HCT116 (cell line): ENCODE results near the gene MYO5C. TPM values are rescaled to one million over a fixed set of nuclear protein-coding genes. Genes with fewer than 3 reads are reported as not detected.

Experiments
- ATAC-seq: fragments of 200-7000 bp; cut with Tn5 transposase; 2 replicates; pipeline ENCODE4 v1.9.1; 2020; ENCODE audit warnings: mild to moderate bottlenecking, moderate library complexity
- BruUV-seq: library from RNA; stranded (reverse); fragments of 400-500 nt; replicated peaks from 2 replicates; lab custom pipeline; 2021; lab: Mats Ljungman, UMichigan
- CTCF ChIA-PET: fragments of 300-600 bp; sonication (Branson Sonifier 250); formaldehyde crosslinking; loops from one replicate; lab custom pipeline; 2021; ENCODE audit warnings: antibody characterized with exemption; lab: Charles Lee
- POLR2A ChIA-PET: fragments of 300-600, 350-600 bp; sonication (Branson Sonifier 250); formaldehyde crosslinking; loops from one replicate; lab custom pipeline; 2021; ENCODE audit warnings: antibody characterized with exemption; lab: Charles Lee
- RAD21 ChIA-PET, 2 experiments: fragments of 300-600 bp; sonication (Branson Sonifier 250); formaldehyde crosslinking; loops; one replicate each; lab custom pipeline; 2023; ENCODE audit warnings: low total read pairs in 2 of 2; ENCODE audit not compliant: uncharacterized antibody in 2 of 2, unreplicated experiment in 2 of 2, low non-redundant PET in 1 of 2; lab: Charles Lee
- DNase-seq: peaks from one replicate; pipeline ENCODE4 v3.0.0-alpha.2; 2010; ENCODE audit warnings: low read depth, low spot score
- H2AFZ ChIP-seq: fragments of 200-600 bp; shearing (Covaris generic), sonication (generic); 2 replicates; pipeline ENCODE4 v1.6.1; 2017; ENCODE audit warnings: low read depth, mixed run types, mixed read lengths, antibody characterized with exemption, low read length; ENCODE audit not compliant: poor library complexity, severe bottlenecking
- H3K27ac ChIP-seq: 2 replicates; pipeline ENCODE4 v1.5.1; 2012; ENCODE audit warnings: low read depth, low read length
- H3K27me3 ChIP-seq: fragments of 200-600 bp; sonication (generic); 2 replicates; pipeline ENCODE4 v1.6.1; 2016; ENCODE audit warnings: mixed run types, low read length, mixed read lengths; ENCODE audit not compliant: insufficient read depth
- H3K36me3 ChIP-seq, 2 experiments: fragments of 200-500 bp in 1 of 2; fragments of 200-600 bp in 1 of 2; sonication (Bioruptor generic) in 1 of 2; sonication (generic) in 1 of 2; 2 replicates each; pipeline versions ENCODE4 v1.5.1 to v1.6.1; 2014 to 2016; ENCODE audit warnings: low read length in 2 of 2, inconsistent platforms in 1 of 2, mixed read lengths in 1 of 2, mixed run types in 1 of 2; ENCODE audit not compliant: insufficient read depth in 2 of 2, control insufficient read depth in 1 of 2
- H3K4me1 ChIP-seq, 2 experiments: fragments of 200-600 bp in 1 of 2; sonication (generic) in 1 of 2; 2 replicates each; pipeline versions ENCODE4 v1.5.1 to v1.6.1; 2012 to 2017; ENCODE audit warnings: low read length in 2 of 2, inconsistent platforms in 1 of 2, mild to moderate bottlenecking in 1 of 2, mixed read lengths in 1 of 2, mixed run types in 1 of 2, moderate library complexity in 1 of 2; ENCODE audit not compliant: insufficient read depth in 2 of 2, control insufficient read depth in 1 of 2
- H3K4me2 ChIP-seq: fragments of 200-600 bp; sonication (generic); 2 replicates; pipeline ENCODE4 v1.6.1; 2017; ENCODE audit warnings: mixed run types, low read length, mixed read lengths
- H3K4me3 ChIP-seq, 2 experiments: fragments of 200-600 bp in 1 of 2; sonication (generic) in 1 of 2; replicated peaks in 1 of 2; 2 replicates each; pipeline ENCODE4 v1.5.1; 2011 to 2016; ENCODE audit warnings: low read length in 2 of 2, control low read depth in 1 of 2, low read depth in 1 of 2, mild to moderate bottlenecking in 1 of 2, mixed read lengths in 1 of 2, mixed run types in 1 of 2
- H3K79me2 ChIP-seq: fragments of 200-600 bp; sonication (generic); 2 replicates; pipeline ENCODE4 v1.6.1; 2017; ENCODE audit warnings: mild to moderate bottlenecking, mixed run types, low read length, moderate library complexity, mixed read lengths; ENCODE audit not compliant: insufficient read depth
- H3K9ac ChIP-seq: fragments of 200-600 bp; sonication (generic); 2 replicates; pipeline ENCODE4 v1.6.1; 2016; ENCODE audit warnings: low read length, mixed read lengths
- H3K9me2 ChIP-seq: fragments of 200-600 bp; sonication (generic), shearing (Covaris generic); 2 replicates; pipeline ENCODE4 v1.6.1; 2017; ENCODE audit warnings: mixed run types, mild to moderate bottlenecking, moderate library complexity; ENCODE audit not compliant: insufficient read depth
- H3K9me3 ChIP-seq, 2 experiments: fragments of 200-500 bp in 1 of 2; fragments of 200-600 bp in 1 of 2; sonication (Bioruptor generic) in 1 of 2; sonication (generic) in 1 of 2; 2 replicates each; pipeline ENCODE4 v1.6.1; 2014 to 2017; ENCODE audit warnings: low read length in 2 of 2, mixed read lengths in 2 of 2, inconsistent platforms in 1 of 2, low read depth in 1 of 2, mild to moderate bottlenecking in 1 of 2, mixed run types in 1 of 2, moderate library complexity in 1 of 2; ENCODE audit not compliant: control insufficient read depth in 1 of 2, insufficient read depth in 1 of 2
- H4K20me1 ChIP-seq: fragments of 200-600 bp; sonication (generic), shearing (Covaris generic); 2 replicates; pipeline ENCODE4 v1.6.1; 2017; ENCODE audit warnings: mixed run types, mild to moderate bottlenecking, moderate library complexity; ENCODE audit not compliant: insufficient read depth
- CBX3 ChIP-seq: IDR thresholded peaks from 2 replicates; pipeline ENCODE4 v1.6.1; 2012; ENCODE audit warnings: low read depth
- CEBPB ChIP-seq: IDR thresholded peaks from 2 replicates; pipeline ENCODE4 v1.6.1; 2012; ENCODE audit warnings: low read depth
- ELF1 ChIP-seq: IDR thresholded peaks from 2 replicates; pipeline ENCODE4 v1.6.1; 2012; ENCODE audit warnings: low read depth, borderline replicate concordance
- EZH2 ChIP-seq: fragments of 200-600 bp; sonication (generic); IDR thresholded peaks from 2 replicates; pipeline ENCODE4 v1.6.1; 2017; ENCODE audit warnings: antibody characterized with exemption, mixed run types
- EZH2phosphoT487 ChIP-seq: fragments of 200-600 bp; IDR thresholded peaks from 2 replicates; pipeline ENCODE4 v1.6.1; 2018; ENCODE audit warnings: antibody characterized with exemption, borderline replicate concordance
- JUND ChIP-seq: IDR thresholded peaks from 2 replicates; pipeline ENCODE4 v1.6.1; 2012
- TCF7L2 ChIP-seq: IDR thresholded peaks from 2 replicates; pipeline ENCODE4 v1.7.0; 2011; ENCODE audit warnings: borderline replicate concordance, inconsistent platforms; ENCODE audit not compliant: insufficient read depth, insufficient read length; ENCODE audit errors: extremely low read depth
- intact Hi-C: fragments of 100-400 bp; cut with micrococcal nuclease; formaldehyde crosslinking; loops from 2 replicates; pipeline ENCODE4 v1.10.0; 2022
- total RNA-seq: library from RNA; stranded (reverse); gene quantifications from one replicate; pipeline ENCODE4 v1.2.1, GENCODE V29; 2021; ENCODE audit not compliant: unreplicated experiment
- TF ChIP-seq, protein P1 (sequence below): IDR thresholded peaks from 2 replicates; pipeline ENCODE4 v1.6.1; 2012; ENCODE audit warnings: low read depth

Gene MYO5C
- total RNA-seq, 1 experiment from 2014 or later, result 34.0 TPM

DNA sequence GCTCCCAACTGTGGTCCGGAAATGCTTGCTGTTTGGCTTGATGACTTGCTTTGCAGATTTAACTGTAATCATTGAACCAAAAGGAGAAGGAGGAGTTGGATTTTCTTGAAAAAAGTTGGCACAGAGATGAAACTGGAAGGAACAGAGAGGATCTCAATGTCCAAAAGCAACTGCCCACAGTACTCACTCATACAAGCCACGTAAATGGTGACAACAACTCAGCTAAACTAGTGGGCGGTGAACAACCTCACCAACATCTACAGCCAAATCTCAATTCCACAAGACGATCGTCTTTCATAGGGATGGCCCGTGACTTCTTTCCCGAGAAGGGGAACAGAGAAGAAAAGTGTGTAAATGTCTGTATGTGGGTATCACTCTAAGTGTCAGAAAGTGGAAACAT is 48.1 kb downstream of the MYO5C start:
- Histone ChIP-seq H3K4me3 (no peak overlapping the region), H3K27me3 (no peaks in the 10 kb centered on the region), H3K9me3 (no peaks in the 10 kb centered on the region), H4K20me1 (no peaks in the 10 kb centered on the region), H3K36me3 (peaks cover 21 to 40% of the 10 kb centered on the region in 2 experiments), H2AFZ (no peak overlapping the region), H3K79me2 (no peaks in the 10 kb centered on the region), H3K9me2 (no peaks in the 10 kb centered on the region), H3K27ac (no peak overlapping the region), H3K4me2 (no peak overlapping the region), H3K4me1 (peaks cover 3 to 20% of the 10 kb centered on the region in 2 experiments; a peak in 3 of 4 replicates), H3K9ac (no peak overlapping the region)
- POLR2A ChIA-PET, result no interaction called here
- DNase-seq (no peak), ATAC-seq (no peak)
- TF ChIP-seq TCF7L2 (no peak), ELF1 (no peak), CEBPB (no peak)
- RAD21 ChIA-PET, result no interaction called here
- CTCF ChIA-PET, result interaction anchor here (1.7 kb wide), 1 partner anchor 20 kb away, joined by 6 read pairs; no protein-coding TSS in a partner anchor
- BruUV-seq, result TSS peak; percentile 15
- intact Hi-C loops, result no loop called here

DNA sequence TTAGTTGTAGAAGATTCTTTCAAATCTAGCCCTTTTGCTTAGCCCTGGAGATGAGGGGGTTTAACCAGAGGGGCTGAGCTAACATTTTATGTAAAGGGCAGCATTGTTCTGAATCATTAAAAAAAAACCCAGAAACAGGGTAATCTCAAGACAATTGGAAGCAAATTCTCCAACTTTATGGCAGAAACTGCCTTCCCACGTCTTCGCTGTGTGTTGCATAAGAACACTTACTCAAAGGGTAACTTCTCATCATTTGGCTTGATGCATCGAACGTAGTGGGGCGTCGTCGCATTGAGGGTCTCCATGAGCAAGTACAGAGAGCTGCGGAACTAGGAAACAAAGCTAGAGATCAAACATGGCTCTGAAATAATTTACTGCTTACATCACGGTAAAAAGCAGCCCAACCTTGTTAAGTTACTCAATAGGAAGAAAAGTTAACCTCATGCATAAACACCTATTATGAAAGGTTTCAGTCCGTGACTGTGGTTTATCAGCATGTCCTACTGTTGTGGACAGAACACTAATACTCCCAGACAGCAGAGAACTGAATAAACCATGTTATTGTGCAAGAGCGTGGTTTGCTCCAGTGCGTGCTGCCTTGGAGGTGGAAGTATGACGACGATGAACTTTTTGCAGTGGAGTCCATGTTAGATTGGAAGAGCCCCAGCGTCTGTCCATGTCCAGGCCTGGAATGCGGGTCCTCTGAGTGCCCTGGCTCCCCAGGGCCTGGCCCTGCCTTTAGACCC is 48.7 kb downstream of the MYO5C start:
- intact Hi-C loops, result no loop called here
- ChIA-PET CTCF (interaction anchor here (1.7 kb wide), 1 partner anchor 20 kb away, joined by 6 read pairs; no protein-coding TSS in a partner anchor), RAD21 (no interaction called here), POLR2A (no interaction called here)
- Histone ChIP-seq H3K4me2 (no peak overlapping the region), H3K4me3 (no peak overlapping the region), H3K27ac (no peak overlapping the region), H3K36me3 (peaks cover 22 to 42% of the 10 kb centered on the region in 2 experiments), H3K4me1 (peaks cover 3 to 15% of the 10 kb centered on the region in 2 experiments; a peak in 3 of 4 replicates), H3K9ac (no peak overlapping the region), H3K9me2 (no peaks in the 10 kb centered on the region), H4K20me1 (no peaks in the 10 kb centered on the region), H3K9me3 (no peaks in the 10 kb centered on the region), H3K79me2 (no peaks in the 10 kb centered on the region), H3K27me3 (no peaks in the 10 kb centered on the region), H2AFZ (no peak overlapping the region)
- TF ChIP-seq, protein P1, sequence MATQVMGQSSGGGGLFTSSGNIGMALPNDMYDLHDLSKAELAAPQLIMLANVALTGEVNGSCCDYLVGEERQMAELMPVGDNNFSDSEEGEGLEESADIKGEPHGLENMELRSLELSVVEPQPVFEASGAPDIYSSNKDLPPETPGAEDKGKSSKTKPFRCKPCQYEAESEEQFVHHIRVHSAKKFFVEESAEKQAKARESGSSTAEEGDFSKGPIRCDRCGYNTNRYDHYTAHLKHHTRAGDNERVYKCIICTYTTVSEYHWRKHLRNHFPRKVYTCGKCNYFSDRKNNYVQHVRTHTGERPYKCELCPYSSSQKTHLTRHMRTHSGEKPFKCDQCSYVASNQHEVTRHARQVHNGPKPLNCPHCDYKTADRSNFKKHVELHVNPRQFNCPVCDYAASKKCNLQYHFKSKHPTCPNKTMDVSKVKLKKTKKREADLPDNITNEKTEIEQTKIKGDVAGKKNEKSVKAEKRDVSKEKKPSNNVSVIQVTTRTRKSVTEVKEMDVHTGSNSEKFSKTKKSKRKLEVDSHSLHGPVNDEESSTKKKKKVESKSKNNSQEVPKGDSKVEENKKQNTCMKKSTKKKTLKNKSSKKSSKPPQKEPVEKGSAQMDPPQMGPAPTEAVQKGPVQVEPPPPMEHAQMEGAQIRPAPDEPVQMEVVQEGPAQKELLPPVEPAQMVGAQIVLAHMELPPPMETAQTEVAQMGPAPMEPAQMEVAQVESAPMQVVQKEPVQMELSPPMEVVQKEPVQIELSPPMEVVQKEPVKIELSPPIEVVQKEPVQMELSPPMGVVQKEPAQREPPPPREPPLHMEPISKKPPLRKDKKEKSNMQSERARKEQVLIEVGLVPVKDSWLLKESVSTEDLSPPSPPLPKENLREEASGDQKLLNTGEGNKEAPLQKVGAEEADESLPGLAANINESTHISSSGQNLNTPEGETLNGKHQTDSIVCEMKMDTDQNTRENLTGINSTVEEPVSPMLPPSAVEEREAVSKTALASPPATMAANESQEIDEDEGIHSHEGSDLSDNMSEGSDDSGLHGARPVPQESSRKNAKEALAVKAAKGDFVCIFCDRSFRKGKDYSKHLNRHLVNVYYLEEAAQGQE, result no peak
- TF ChIP-seq EZH2 (no peak), CBX3 (no peak), JUND (no peak), EZH2phosphoT487 (no peak)
- no peak for DNase-seq
- no peak for ATAC-seq
- no TSS peak for BruUV-seq
